Measurements from ENCODE around the gene SIRPB1.
"Not testable (repeated sequence)": the region's sequence is repeated elsewhere in the genome, so short reads cannot be mapped to it uniquely, and the experiment has no call there.

The SIRPB1 gene

DNA sequence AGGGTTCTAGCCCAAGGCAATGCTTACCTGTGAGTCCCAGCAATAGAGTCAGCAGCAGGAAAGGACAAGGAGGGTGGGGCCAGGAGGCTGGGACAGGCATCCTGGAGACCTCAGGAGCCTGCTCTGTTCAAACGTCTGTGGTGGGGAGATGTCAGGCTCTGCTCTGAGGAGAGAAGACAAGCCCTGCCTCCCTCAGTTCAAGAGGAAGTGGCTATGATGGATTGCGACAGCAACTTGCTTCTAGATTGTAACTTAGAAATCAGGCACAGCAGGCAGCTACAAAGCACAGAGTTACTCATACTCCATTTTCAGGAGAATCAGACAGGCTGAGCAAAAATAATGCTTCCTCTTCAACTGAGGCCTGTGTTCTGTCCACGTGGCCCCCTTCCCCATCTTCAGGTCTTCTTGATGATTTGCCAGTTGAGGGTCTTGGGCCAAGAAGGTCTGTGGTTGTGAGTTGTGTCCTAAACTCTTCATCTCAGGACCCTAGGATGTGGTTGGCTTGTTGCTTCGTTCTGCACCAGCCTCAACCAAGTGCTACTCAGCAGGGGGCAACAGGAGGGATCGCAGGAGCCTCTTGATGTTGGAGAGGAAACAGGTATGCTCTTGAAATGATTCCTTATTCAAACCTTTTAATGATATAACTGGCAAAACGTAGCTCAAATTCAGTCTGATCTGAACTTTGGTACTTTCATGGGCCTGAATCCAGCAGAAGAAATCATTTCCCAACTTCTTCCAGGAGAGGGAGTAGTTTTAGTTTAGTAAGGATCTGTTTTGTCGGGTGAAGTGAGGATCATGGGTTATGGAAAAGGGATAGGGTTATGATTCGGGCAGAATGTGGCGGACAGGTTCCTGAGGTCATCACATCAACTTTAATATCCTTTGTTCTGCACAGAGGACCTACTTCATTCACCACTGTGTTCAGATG lies 31.0 kb downstream of the SIRPB1 start:
- DNase-seq = no peak

DNA sequence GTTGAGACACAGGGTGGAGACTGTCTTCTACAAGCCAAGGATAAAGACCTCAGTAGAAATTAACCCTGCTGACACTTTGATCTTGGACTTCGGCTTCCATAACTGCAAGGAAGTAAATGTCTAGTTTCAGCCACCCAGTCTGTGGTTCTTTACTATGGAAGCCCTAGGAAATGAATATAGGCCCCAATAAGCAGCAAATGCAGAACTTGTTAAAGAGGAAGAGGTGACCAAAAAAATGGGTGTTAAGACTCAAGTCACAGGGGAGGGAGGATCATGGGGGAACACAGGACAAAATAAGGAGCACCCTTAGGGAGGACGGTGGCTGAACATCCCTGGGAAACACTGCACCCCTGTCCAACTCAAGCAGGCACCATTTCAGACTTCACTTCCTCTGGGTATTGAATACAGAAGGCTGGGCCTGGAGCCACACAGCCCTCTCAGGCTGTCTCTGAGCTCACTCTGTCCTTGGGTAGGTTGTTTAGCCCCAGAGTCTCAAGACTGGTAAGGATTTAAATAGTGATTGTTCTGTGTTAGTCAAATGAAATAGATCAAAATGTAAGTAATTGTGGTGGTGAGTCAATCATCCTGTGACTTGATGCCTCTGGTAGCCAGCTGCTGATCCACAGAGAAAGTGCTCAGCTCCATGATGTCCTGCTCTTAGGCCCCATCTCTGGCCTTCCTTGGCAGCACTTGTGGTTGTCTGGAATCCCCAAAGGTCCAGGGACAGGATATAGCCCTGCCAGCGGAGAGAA lies 31.9 kb downstream of the SIRPB1 start:
- no peak for DNase-seq

DNA sequence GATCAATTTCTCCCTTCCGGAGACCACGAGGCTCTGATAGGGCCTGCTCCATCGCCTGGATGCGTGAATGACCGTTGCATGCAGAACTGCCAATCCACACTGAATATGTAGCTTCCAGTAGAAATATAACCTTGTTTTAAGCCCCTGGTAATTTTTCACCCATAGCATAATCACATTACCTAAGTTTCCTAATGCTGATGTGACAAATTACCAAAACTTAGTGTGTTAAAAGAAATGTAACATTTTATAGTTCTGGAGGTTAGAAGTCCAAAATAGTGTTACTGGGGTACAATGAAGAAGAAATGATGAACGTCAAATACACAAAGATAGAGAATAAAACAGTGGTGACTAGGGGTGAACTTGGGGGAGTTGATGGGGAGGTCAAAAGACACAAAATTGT lies 40.3 kb downstream of the SIRPB1 start:
- DNase-seq = no peak

DNA sequence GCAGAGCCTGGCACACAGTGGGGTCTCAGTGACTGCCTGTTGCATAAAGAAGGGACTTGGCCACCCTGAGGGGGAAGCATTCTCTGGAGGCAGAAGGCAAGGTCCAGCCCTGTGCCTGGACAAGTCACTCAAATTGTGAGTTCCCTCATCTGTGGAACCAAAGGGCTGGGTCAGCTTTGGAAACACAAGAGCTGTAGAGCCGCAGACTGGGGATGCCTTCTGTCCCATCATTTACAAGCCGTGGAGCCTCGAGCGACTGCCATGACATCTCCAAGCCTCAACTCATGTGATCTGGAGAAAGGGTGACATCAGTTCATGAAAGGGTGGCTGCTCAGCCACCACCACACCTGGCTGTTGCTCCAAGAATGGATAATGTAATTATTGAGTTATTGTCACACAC lies 41.9 kb downstream of the SIRPB1 start:
- DNase-seq = no peak

DNA sequence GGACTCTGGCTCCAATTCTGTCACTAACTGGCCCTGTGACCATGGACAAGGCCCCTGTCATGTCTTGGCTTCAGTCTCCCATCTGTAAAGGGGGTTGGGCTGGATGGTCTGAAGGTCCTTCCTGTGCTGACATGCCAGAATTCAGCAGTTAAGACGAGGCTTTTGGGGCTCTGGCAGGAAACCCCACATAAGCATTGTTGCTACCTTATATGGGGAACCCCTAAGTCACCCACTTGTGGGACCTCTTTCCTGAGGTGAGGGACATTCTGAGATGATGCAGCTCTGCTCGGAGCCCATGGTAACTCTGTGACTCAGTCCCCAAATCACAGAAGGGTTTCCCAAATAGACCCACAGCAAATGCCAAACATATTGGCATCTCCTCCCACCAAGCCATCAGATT lies 42.5 kb downstream of the SIRPB1 start:
- DNase-seq = not testable (repeated sequence)

DNA sequence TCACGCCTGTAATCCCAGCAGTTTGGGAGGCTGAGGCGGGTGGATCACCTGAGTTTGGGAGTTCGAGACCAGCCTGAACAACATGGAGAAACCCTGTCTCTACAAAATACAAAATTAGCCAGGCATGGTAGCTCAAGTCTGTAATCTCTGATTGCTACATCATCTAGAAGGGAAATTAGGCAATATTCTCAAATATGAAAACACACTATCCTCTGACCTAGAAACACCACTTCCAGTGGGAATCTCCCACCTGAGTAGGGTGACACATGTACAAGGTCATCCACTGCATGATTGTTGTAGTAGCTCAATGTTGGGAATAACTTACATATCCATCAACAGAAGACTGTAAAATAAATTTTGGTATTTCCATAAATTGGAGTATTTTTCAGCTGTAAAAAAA lies 43.2 kb downstream of the SIRPB1 start:
- DNase-seq = no peak

DNA sequence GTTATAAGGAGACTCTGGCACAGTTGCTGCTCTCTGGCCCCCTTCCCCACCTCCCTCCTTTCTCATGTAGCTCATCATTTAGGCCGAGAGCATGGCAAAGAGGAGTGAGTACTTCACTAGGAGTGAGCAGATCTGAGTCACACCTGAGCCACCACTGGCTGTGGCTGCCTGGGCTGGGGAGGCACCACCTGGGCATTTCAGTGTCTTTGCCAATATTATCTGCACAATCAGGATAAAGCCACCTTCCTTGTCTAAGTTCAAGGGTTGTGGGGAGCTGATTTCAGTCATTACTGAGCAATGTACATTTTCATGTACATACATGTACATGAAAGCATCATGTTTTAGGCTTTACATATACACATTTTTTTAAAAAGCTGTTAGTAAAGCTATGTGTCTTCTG lies 43.8 kb downstream of the SIRPB1 start:
- not testable (repeated sequence) for DNase-seq

DNA sequence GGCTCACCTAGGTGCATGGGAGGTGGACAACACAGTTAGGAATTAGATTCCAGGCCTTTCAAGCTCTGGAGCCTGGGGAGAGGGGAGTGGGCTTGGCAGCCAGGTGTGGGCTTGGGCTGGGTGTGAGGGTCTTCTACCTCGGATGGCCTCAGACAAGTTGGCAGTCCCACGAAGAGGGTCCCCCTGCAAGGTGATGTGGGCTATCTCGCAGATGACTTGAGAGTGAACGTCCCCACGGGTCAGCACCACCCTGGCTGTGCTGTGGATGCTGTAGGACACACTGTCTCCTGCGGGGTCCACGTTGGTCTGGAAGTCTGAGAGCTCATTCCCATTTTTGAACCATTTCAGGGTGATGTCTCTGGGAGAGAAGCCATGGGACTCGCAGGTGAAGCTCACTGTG lies 48.2 kb downstream of the SIRPB1 start:
- DNase-seq = not testable (repeated sequence)

All from activated gamma-delta T cell (primary cell).